A549 (cell line): ENCODE data around the gene LTBP3. TPM values are rescaled to one million over a fixed set of nuclear protein-coding genes. Genes with fewer than 3 reads are reported as not detected.
A peak's percentile ranks its signal among the peaks of the same experiment; 100 is the strongest.

Experiments used
- ATAC-seq, 2 experiments: fragments of 200-7000 bp in 1 of 2; fragments of >200 bp in 1 of 2; cut with Nextera tagmentation in 1 of 2; cut with Tn5 transposase in 1 of 2; 3 replicates each; pipeline versions ENCODE4 v1.8.0 to v1.9.1; 2018 to 2020; ENCODE audit warnings: mild to moderate bottlenecking in 1 of 2, moderate library complexity in 1 of 2
- CTCF ChIA-PET: fragments of 300-600 bp; sonication (Branson Sonifier 250); formaldehyde crosslinking; extraction: SDS; loops from one replicate; lab custom pipeline; 2021; ENCODE audit warnings: antibody characterized with exemption, inconsistent platforms; lab: Yijun Ruan, JAX
- POLR2A ChIA-PET: fragments of 350-600 bp; formaldehyde crosslinking; extraction: SDS; loops from one replicate; lab custom pipeline; 2021; ENCODE audit warnings: antibody characterized with exemption, inconsistent platforms; lab: Yijun Ruan, JAX
- DNase-seq, 2 experiments: peaks; one replicate each; pipeline versions ENCODE4 v3.0.0 to v3.0.0-alpha.2; 2011 to 2016; ENCODE audit warnings: low read depth in 1 of 2, low spot score in 1 of 2
- FAIRE-seq: peaks from 2 replicates; lab custom pipeline; 2011; peaks lifted over from hg19 to GRCh38; lab: Jason Lieb, UNC
- H3K27ac ChIP-seq, 2 experiments: fragments of >200 bp; sonication (Bioruptor Twin); formaldehyde crosslinking; 3 replicates each; pipeline ENCODE4 v1.5.1; 2016 to 2017
- H3K4me1 ChIP-seq: fragments of >200 bp; sonication (Bioruptor Twin); formaldehyde crosslinking; 3 replicates; pipeline ENCODE4 v1.6.1; 2016
- H3K4me2 ChIP-seq: fragments of >200 bp; sonication (Bioruptor Twin); formaldehyde crosslinking; 3 replicates; pipeline ENCODE4 v1.6.1; 2016
- H3K4me3 ChIP-seq: fragments of >200 bp; sonication (Bioruptor Twin); formaldehyde crosslinking; 3 replicates; pipeline ENCODE4 v1.5.1; 2016
- H3K9me3 ChIP-seq: fragments of >200 bp; sonication (Bioruptor Twin); formaldehyde crosslinking; 3 replicates; pipeline ENCODE4 v1.6.1; 2016
- ATOH8 ChIP-seq: fragments of 250-450 bp; sonication (Bioruptor Pico); IDR thresholded peaks from 2 replicates; pipeline ENCODE4 v1.5.0; 2020; ENCODE audit warnings: low read depth, mild to moderate bottlenecking, moderate library complexity
- BCL3 ChIP-seq: fragments of >200 bp; sonication (Bioruptor Twin); formaldehyde crosslinking; IDR thresholded peaks from 3 replicates; pipeline ENCODE4 v1.6.1; 2016
- BHLHE40 ChIP-seq: IDR thresholded peaks from 2 replicates; pipeline ENCODE4 v1.6.1; 2012; ENCODE audit warnings: low read depth, low read length, inconsistent platforms
- CEBPB ChIP-seq, 2 experiments: fragments of >200 bp in 1 of 2; sonication (Bioruptor Twin) in 1 of 2; formaldehyde crosslinking in 1 of 2; IDR thresholded peaks; 2 replicates each; pipeline ENCODE4 v1.6.1; 2012 to 2016
- CHD2 ChIP-seq: fragments of 150-350 bp; IDR thresholded peaks from 2 replicates; pipeline ENCODE4 v1.6.1; 2014; ENCODE audit warnings: low read length; ENCODE audit not compliant: partially characterized antibody
- CTCF ChIP-seq: fragments of >200 bp; sonication (Bioruptor Twin); formaldehyde crosslinking; IDR thresholded peaks from 3 replicates; pipeline ENCODE4 v1.5.1; 2016
- EHF ChIP-seq: fragments of 250-450 bp; sonication (Bioruptor Pico); IDR thresholded peaks from 2 replicates; pipeline ENCODE4 v1.5.0; 2020; ENCODE audit warnings: mild to moderate bottlenecking
- ELK1 ChIP-seq: fragments of 150-350 bp; IDR thresholded peaks from 2 replicates; pipeline ENCODE4 v1.6.1; 2014; ENCODE audit warnings: low read depth, mild to moderate bottlenecking, low read length
- EP300 ChIP-seq, 2 experiments: fragments of >200 bp; sonication (Bioruptor Twin); formaldehyde crosslinking; IDR thresholded peaks; 2 replicates in 1 of 2; 3 replicates in 1 of 2; pipeline ENCODE4 v1.6.1; 2016 to 2017
- ESRRA ChIP-seq: fragments of 150-350 bp; IDR thresholded peaks from 2 replicates; pipeline ENCODE4 v1.6.1; 2014; ENCODE audit warnings: mild to moderate bottlenecking, low read length, borderline replicate concordance
- FOSB ChIP-seq: fragments of 250-450 bp; sonication (Bioruptor Pico); IDR thresholded peaks from 2 replicates; pipeline ENCODE4 v1.5.0; 2020; ENCODE audit warnings: mild to moderate bottlenecking, moderate library complexity
- HEYL ChIP-seq: fragments of 250-450 bp; sonication (Bioruptor Pico); IDR thresholded peaks from 2 replicates; pipeline ENCODE4 v1.8.0; 2021; ENCODE audit warnings: mild to moderate bottlenecking, moderate library complexity
- HOXA7 ChIP-seq: fragments of 250-450 bp; sonication (Bioruptor Pico); IDR thresholded peaks from 2 replicates; pipeline ENCODE4 v1.5.0; 2020; ENCODE audit warnings: mild to moderate bottlenecking, moderate library complexity
- HOXB13 ChIP-seq: fragments of 250-450 bp; sonication (Bioruptor Pico); IDR thresholded peaks from 2 replicates; pipeline ENCODE4 v1.5.0; 2020; ENCODE audit warnings: low read depth, mild to moderate bottlenecking, moderate library complexity
- JUNB ChIP-seq: fragments of >200 bp; sonication (Bioruptor Twin); formaldehyde crosslinking; IDR thresholded peaks from 2 replicates; pipeline ENCODE4 v1.6.1; 2016
- KDM1A ChIP-seq: fragments of 200-600 bp; sonication (generic); IDR thresholded peaks from 2 replicates; pipeline ENCODE4 v1.6.1; 2016; ENCODE audit warnings: low read depth, mild to moderate bottlenecking
- MAFK ChIP-seq: fragments of 450-650 bp; IDR thresholded peaks from 2 replicates; pipeline ENCODE4 v1.6.1; 2014; ENCODE audit not compliant: partially characterized antibody
- MAZ ChIP-seq: fragments of 150-350 bp; IDR thresholded peaks from 2 replicates; pipeline ENCODE4 v1.6.1; 2014; ENCODE audit warnings: antibody characterized with exemption, low read depth, low read length, borderline replicate concordance
- NFE2L2 ChIP-seq: fragments of 150-350 bp; conservative IDR thresholded peaks from 2 replicates; pipeline ENCODE4 v1.6.1; 2014; ENCODE audit warnings: low read length
- NPAS2 ChIP-seq: fragments of 250-450 bp; sonication (Bioruptor Pico); IDR thresholded peaks from 2 replicates; pipeline ENCODE4 v1.8.0; 2022; ENCODE audit warnings: mild to moderate bottlenecking, moderate library complexity, borderline replicate concordance
- POLR2AphosphoS2 ChIP-seq: conservative IDR thresholded peaks from 2 replicates; pipeline ENCODE4 v1.6.1; 2012; ENCODE audit warnings: low read length, improper control_type of control experiment, inconsistent platforms
- RAD21 ChIP-seq, 2 experiments: fragments of >200 bp in 1 of 2; sonication (Bioruptor Twin) in 1 of 2; formaldehyde crosslinking in 1 of 2; IDR thresholded peaks in 1 of 2; conservative IDR thresholded peaks in 1 of 2; 2 replicates in 1 of 2; 3 replicates in 1 of 2; pipeline ENCODE4 v1.6.1; 2012 to 2018; ENCODE audit warnings: inconsistent platforms in 1 of 2
- RCOR1 ChIP-seq: fragments of 150-350 bp; IDR thresholded peaks from 2 replicates; pipeline ENCODE4 v1.6.1; 2014; ENCODE audit warnings: antibody characterized with exemption, low read length, low read depth
- REST ChIP-seq: fragments of 200-600 bp; sonication (generic); IDR thresholded peaks from 2 replicates; pipeline ENCODE4 v1.6.1; 2016; ENCODE audit warnings: antibody characterized with exemption, mild to moderate bottlenecking, moderate library complexity
- RNF2 ChIP-seq: fragments of 200-600 bp; sonication (generic); IDR thresholded peaks from 2 replicates; pipeline ENCODE4 v1.6.1; 2016; ENCODE audit warnings: low read depth, mild to moderate bottlenecking, antibody characterized with exemption, moderate library complexity, borderline replicate concordance
- ZC3H11A ChIP-seq: fragments of 450-650 bp; IDR thresholded peaks from 2 replicates; pipeline ENCODE4 v1.6.1; 2014; ENCODE audit warnings: antibody characterized with exemption, mild to moderate bottlenecking
- ZFP36 ChIP-seq: fragments of 450-650 bp; IDR thresholded peaks from 2 replicates; pipeline ENCODE4 v1.6.1; 2014; ENCODE audit warnings: borderline replicate concordance; ENCODE audit not compliant: partially characterized antibody
- ZSCAN20 ChIP-seq: fragments of 250-450 bp; sonication (Bioruptor Pico); IDR thresholded peaks from 2 replicates; pipeline ENCODE4 v1.8.0; 2022; ENCODE audit warnings: mild to moderate bottlenecking, moderate library complexity
- WGBS: methylation state at CpG from one replicate; pipeline ENCODE4 v1.1.6; 2017; ENCODE audit errors: missing lambda C conversion rate; 5-methylcytosine and 5-hydroxymethylcytosine counted together
- polyA plus RNA-seq, 4 experiments: library from polyadenylated mRNA; depleted of rRNA in 3 of 4; stranded (reverse); fragments of >200 nt; fragmentation: RNase III in 1 of 4; extraction: RNeasy Plus Mini Kit Qiagen cat#74134 plus additional on column Dnase treatment in 1 of 4; gene quantifications; 2 replicates in 3 of 4; 3 replicates in 1 of 4; pipeline ENCODE4 v1.2.3, GENCODE V29; 2011 to 2017

Gene LTBP3
- polyA plus RNA-seq, 2 of the 4 experiments (the other 2 are of a cell fraction), result 28.6 to 123 TPM

GRCh38 chr11:65499713-65500386 is 58.3 kb downstream of the LTBP3 start (continued):
- no peak for TF ChIP-seq NPAS2 (CRISPR knock-in tag)
- TF ChIP-seq HOXA7 (CRISPR knock-in tag), result no peak; the same call in 1 of the 2 replicates
- TF ChIP-seq MAFK, result no peak
- no peak for TF ChIP-seq ZFP36
- TF ChIP-seq BHLHE40, result no peak
- TF ChIP-seq KDM1A, result no peak
- TF ChIP-seq HEYL (CRISPR knock-in tag), result no peak
- no peak for TF ChIP-seq EP300 (IDR thresholded peaks at IDR 0.05)
- TF ChIP-seq ZSCAN20 (CRISPR knock-in tag), result no peak
- no peak for TF ChIP-seq HOXB13 (CRISPR knock-in tag)
- no peak for TF ChIP-seq RAD21 (conservative IDR thresholded peaks at IDR 0.05 in 1 of 2, IDR thresholded peaks at IDR 0.05 in 1 of 2)
- TF ChIP-seq CTCF, result no peak

GRCh38 chr11:65498977-65499712 is 59.0 kb downstream of the LTBP3 start, which contains the start of gene MALAT1:
Gene MALAT1, plus strand, starts transcription at chr11:65499045.
- ChIA-PET CTCF (interaction anchor here (1.4 to 30.0 kb wide), 10 partner anchors 9 to 117 kb away, joined by 3 to 947 read pairs (median 9); partner anchors contain the start of gene SLC25A45), POLR2A (interaction anchor here (0.7 to 26.7 kb wide), 18 partner anchors 9 to 166 kb away, joined by 3 to 1006 read pairs (median 4); partner anchors contain the start of genes DPF2, NEAT1, PCNX3 and SCYL1)
- Histone ChIP-seq H3K4me3 (peak within 1 kb of the TSS; percentile 90), H3K4me2 (peak within 1 kb of the TSS; percentile 98), H3K4me1 (peaks cover 36% of the 10 kb centered on the region), H3K9me3 (no peaks in the 10 kb centered on the region), H3K27ac (peak within 1 kb of the TSS; percentile 98 to 100)
- 1% methylated on average over 24 of the region's 24 CpGs for WGBS
- ATAC-seq (peak; percentile 11 to 12; a peak in 1 of 6 replicates), FAIRE-seq (no peak), DNase-seq (peak in 1 of 2 experiments; percentile 96)
- TF ChIP-seq REST (peak; percentile 75), BCL3 (peak; percentile 100), KDM1A (no peak), MAZ (peak; percentile 88; the same call in 1 of the 2 replicates), RAD21 (conservative IDR thresholded peaks at IDR 0.05 in 1 of 2, IDR thresholded peaks at IDR 0.05 in 1 of 2) (peak in 1 of 2 experiments; percentile 20; a peak in 1 of 5 replicates), EHF (CRISPR knock-in tag) (peak; percentile 99), CEBPB (IDR thresholded peaks at IDR 0.05) (peak; percentile 48 to 78; a peak in 3 of 4 replicates), RNF2 (no peak), NFE2L2 (no peak), FOSB (CRISPR knock-in tag) (peak; percentile 100), ZC3H11A (no peak), ATOH8 (CRISPR knock-in tag) (peak; percentile 96), ESRRA (0 out of 2 replicates have a peak, but pooled peaks have one; percentile 8), ELK1 (no peak), JUNB (no peak), RCOR1 (no peak), MAFK (no peak), CHD2 (no peak), POLR2AphosphoS2 (0 out of 2 replicates have a peak, but pooled peaks have one; percentile 88)
